Measurements from ENCODE around the gene SPPL2C. TPM values are rescaled to one million over a fixed set of nuclear protein-coding genes. Genes with fewer than 3 reads are reported as not detected.

Gene SPPL2C
- total and polyA plus RNA-seq, 2 of the 8 experiments (the other 6 are each of a cell fraction or from before 2014, with no cell fraction given), result not detected

- 5% methylated on average over 50 of the region's 63 CpGs; no CpG with 5 or more reads in 1 of the 2 experiments for WGBS, 2 experiments (ENCODE audit: extremely low coverage in 1 of 2, insufficient coverage in 1 of 2, insufficient read length in 1 of 2, insufficient replicate concordance in 2 of 2, low coverage in 1 of 2, low lambda C conversion rate in 2 of 2, missing lambda C conversion rate in 1 of 2)
- Histone ChIP-seq H2AK5ac (ENCODE audit: low read depth, low read length) (no peak overlapping the region), H3K27me3 (replicated peaks in 1 of 4; ENCODE audit: control insufficient read depth in 3 of 4, extremely low read depth in 1 of 4, insufficient read depth in 3 of 4, low read length in 3 of 4) (peaks cover 40 to 66% (median 62%) of the 10 kb centered on the region in 4 experiments), H2BK15ac (ENCODE audit: low read length) (no peak overlapping the region), H4K20me1 (replicated peaks in 1 of 2; ENCODE audit: control insufficient read depth in 1 of 2, insufficient read depth in 2 of 2, low read length in 2 of 2) (peaks cover 0 to 1% of the 10 kb centered on the region in 2 experiments), H3K79me2 (ENCODE audit: control insufficient read depth in 1 of 2, insufficient read depth in 2 of 2, low read length in 2 of 2) (no peaks in the 10 kb centered on the region), H2BK12ac (ENCODE audit: low read depth, low read length) (no peak overlapping the region), H3K4me1 (replicated peaks in 1 of 4; ENCODE audit: control insufficient read depth in 3 of 4, insufficient read depth in 4 of 4, low read length in 3 of 4) (peaks cover 0 to 20% (median 9%) of the 10 kb centered on the region in 4 experiments; a peak in 6 of 7 replicates), H4K91ac (replicated peaks; ENCODE audit: insufficient read length, low read length) (no peak overlapping the region), H3K14ac (ENCODE audit: insufficient read length) (no peak overlapping the region), H3K9ac (replicated peaks in 1 of 4; ENCODE audit: extremely low read depth in 1 of 4, low read depth in 3 of 4, low read length in 3 of 4) (no peak overlapping the region), H2BK20ac (ENCODE audit: low read length) (no peak overlapping the region), H3K56ac (replicated peaks; ENCODE audit: insufficient read length, low read depth, low read length) (no peak overlapping the region), H3K27ac (ENCODE audit: low read depth, low read length) (no peak overlapping the region), H3K79me1 (ENCODE audit: low read depth, low read length) (no peaks in the 10 kb centered on the region), H4K8ac (ENCODE audit: extremely low read depth, insufficient read depth, low read length) (no peak overlapping the region; the same call in 1 of the 2 replicates), H4K5ac (ENCODE audit: insufficient read length, low read depth, low read length) (no peak overlapping the region), H2BK120ac (replicated peaks; ENCODE audit: low read depth, low read length) (no peak overlapping the region), H2BK5ac (ENCODE audit: low read depth, low read length) (no peak overlapping the region), H3K4me3 (ENCODE audit: extremely low read depth in 1 of 4, insufficient read depth in 2 of 4, low read depth in 3 of 4, low read length in 4 of 4) (peak overlapping the region; percentile 41 to 74 (median 67); a peak in 7 of 8 replicates), H3K23ac (ENCODE audit: insufficient read length) (no peak overlapping the region), H3K4ac (replicated peaks; ENCODE audit: insufficient read length, low read depth, low read length) (no peak overlapping the region), H3K4me2 (ENCODE audit: insufficient read depth in 1 of 2, low read depth in 2 of 2, low read length in 2 of 2) (peak overlapping the region; percentile 83 to 96), H2AFZ (ENCODE audit: low read length) (no peak overlapping the region), H3K23me2 (ENCODE audit: low read depth, low read length) (peaks cover 20% of the 10 kb centered on the region; the same call in 1 of the 2 replicates), H3K18ac (ENCODE audit: extremely low read depth, low read length) (no peak overlapping the region), H3K36me3 (ENCODE audit: control insufficient read depth in 2 of 4, insufficient read depth in 4 of 4, low read length in 3 of 4) (no peaks in the 10 kb centered on the region), H3K9me3 (ENCODE audit: insufficient read depth in 2 of 2, low read depth in 1 of 2, low read length in 1 of 2) (no peaks in the 10 kb centered on the region)
- FAIRE-seq, result no peak
- ChIA-PET CTCF (ENCODE audit: partially characterized antibody) (interaction anchor here (0.7 to 2.4 kb wide), 5 partner anchors 13 to 782 kb away, joined by 3 to 10 read pairs (median 5); partner anchors contain the start of gene CRHR1), POLR2A (ENCODE audit: partially characterized antibody) (no interaction called here)
- DNase-seq (ENCODE audit: low read depth in 1 of 2, low spot score in 2 of 2), result peak in 1 of 2 experiments; percentile 69
- TF ChIP-seq CEBPB (IDR thresholded peaks at IDR 0.05; ENCODE audit: low read depth, low read length), result no peak
- TF ChIP-seq TAF1 (IDR thresholded peaks at IDR 0.05; ENCODE audit: low read depth, low read length), result no peak
- peak; percentile 37 for TF ChIP-seq KDM4A (IDR thresholded peaks at IDR 0.05; ENCODE audit: low read depth, low read length, severe bottlenecking)
- TF ChIP-seq SUZ12 (IDR thresholded peaks at IDR 0.05; ENCODE audit: low read length), result peak; percentile 83
- peak; percentile 25; the same call in 1 of the 2 replicates for TF ChIP-seq MAX (IDR thresholded peaks at IDR 0.05)
- no peak for TF ChIP-seq TEAD4 (IDR thresholded peaks at IDR 0.05; ENCODE audit: low read depth, low read length)
- TF ChIP-seq, protein P1, sequence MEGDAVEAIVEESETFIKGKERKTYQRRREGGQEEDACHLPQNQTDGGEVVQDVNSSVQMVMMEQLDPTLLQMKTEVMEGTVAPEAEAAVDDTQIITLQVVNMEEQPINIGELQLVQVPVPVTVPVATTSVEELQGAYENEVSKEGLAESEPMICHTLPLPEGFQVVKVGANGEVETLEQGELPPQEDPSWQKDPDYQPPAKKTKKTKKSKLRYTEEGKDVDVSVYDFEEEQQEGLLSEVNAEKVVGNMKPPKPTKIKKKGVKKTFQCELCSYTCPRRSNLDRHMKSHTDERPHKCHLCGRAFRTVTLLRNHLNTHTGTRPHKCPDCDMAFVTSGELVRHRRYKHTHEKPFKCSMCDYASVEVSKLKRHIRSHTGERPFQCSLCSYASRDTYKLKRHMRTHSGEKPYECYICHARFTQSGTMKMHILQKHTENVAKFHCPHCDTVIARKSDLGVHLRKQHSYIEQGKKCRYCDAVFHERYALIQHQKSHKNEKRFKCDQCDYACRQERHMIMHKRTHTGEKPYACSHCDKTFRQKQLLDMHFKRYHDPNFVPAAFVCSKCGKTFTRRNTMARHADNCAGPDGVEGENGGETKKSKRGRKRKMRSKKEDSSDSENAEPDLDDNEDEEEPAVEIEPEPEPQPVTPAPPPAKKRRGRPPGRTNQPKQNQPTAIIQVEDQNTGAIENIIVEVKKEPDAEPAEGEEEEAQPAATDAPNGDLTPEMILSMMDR (IDR thresholded peaks at IDR 0.05; ENCODE audit: control extremely low read depth in 1 of 3, insufficient read depth in 1 of 3, low read depth in 1 of 3, low read length in 3 of 3), result peak in 2 of 3 experiments; percentile 3 to 13; a peak in 2 of 4 replicates
- TF ChIP-seq NRF1 (IDR thresholded peaks at IDR 0.05; ENCODE audit: low read depth, low read length), result no peak
- 0 out of 4 replicates have a peak, but pooled peaks of 1 of the 2 experiments have one; percentile 16 for TF ChIP-seq SIN3A (conservative IDR thresholded peaks at IDR 0.05 in 1 of 2, IDR thresholded peaks at IDR 0.05 in 1 of 2; ENCODE audit: low read depth in 1 of 2, low read length in 2 of 2)
Measured at GRCh38 chr17:45895304-45895968, 50.8 kb downstream of the SPPL2C start.

All from H1 (cell line).